Colon (tissue), 2 donors: Measurements from ENCODE around the gene KAZN.

ENCODE experiments used
- FAIRE-seq: peaks from 2 replicates; lab custom pipeline; 2012; peaks lifted over from hg19 to GRCh38; lab: Jason Lieb, UNC
- donor health status: control.
- donor health status: control.

KAZN gene

GRCh38 chr1:14715266-14715665 lies 116.8 kb downstream of the KAZN start:
- no peak for FAIRE-seq

GRCh38 chr1:14715802-14716201 lies 117.3 kb downstream of the KAZN start:
- no peak for FAIRE-seq

GRCh38 chr1:14716474-14716873 lies 118.0 kb downstream of the KAZN start:
- FAIRE-seq: no peak

GRCh38 chr1:14718476-14718875 lies 120.0 kb downstream of the KAZN start:
- FAIRE-seq: no peak

- no peak for FAIRE-seq
Measured at GRCh38 chr1:14723401-14723800, 124.9 kb downstream of the KAZN start.

GRCh38 chr1:14724246-14724645 lies 125.8 kb downstream of the KAZN start:
- no peak for FAIRE-seq

- no peak for FAIRE-seq
Measured at GRCh38 chr1:14724678-14725077, 126.2 kb downstream of the KAZN start.

GRCh38 chr1:14725238-14725637 lies 126.8 kb downstream of the KAZN start:
- FAIRE-seq: no peak

- FAIRE-seq: no peak
Measured at GRCh38 chr1:14725695-14726094, 127.2 kb downstream of the KAZN start.

- no peak for FAIRE-seq
Measured at GRCh38 chr1:14726606-14727005, 128.1 kb downstream of the KAZN start.

- FAIRE-seq: no peak
Measured at GRCh38 chr1:14728516-14728915, 130.0 kb downstream of the KAZN start.

GRCh38 chr1:14732728-14733047 lies 134.2 kb downstream of the KAZN start:
- no peak for FAIRE-seq

GRCh38 chr1:14733048-14733778 lies 134.7 kb downstream of the KAZN start:
- no peak for FAIRE-seq

- no peak for FAIRE-seq
Measured at GRCh38 chr1:14733779-14734140, 135.3 kb downstream of the KAZN start.

GRCh38 chr1:14735841-14736240 lies 137.4 kb downstream of the KAZN start:
- no peak for FAIRE-seq

GRCh38 chr1:14737561-14738094 lies 139.1 kb downstream of the KAZN start:
- no peak for FAIRE-seq

GRCh38 chr1:14738235-14738634 lies 139.8 kb downstream of the KAZN start:
- no peak for FAIRE-seq

- no peak for FAIRE-seq
Measured at GRCh38 chr1:14738647-14739046, 140.2 kb downstream of the KAZN start.

GRCh38 chr1:14739082-14739832 lies 140.8 kb downstream of the KAZN start:
- FAIRE-seq: no peak

GRCh38 chr1:14740016-14740415 lies 141.5 kb downstream of the KAZN start:
- FAIRE-seq: no peak

- FAIRE-seq: no peak
Measured at GRCh38 chr1:14741082-14741481, 142.6 kb downstream of the KAZN start.

- FAIRE-seq: no peak
Measured at GRCh38 chr1:14741532-14741931, 143.0 kb downstream of the KAZN start.

GRCh38 chr1:14742181-14742980 lies 143.9 kb downstream of the KAZN start:
- FAIRE-seq: no peak
